K562 (cell line): ENCODE results near the gene GYS1. TPM values are rescaled to one million over a fixed set of nuclear protein-coding genes. Genes with fewer than 3 reads are reported as not detected.

Experiments used
- GATAD2A ChIP-seq: fragments of 450-650 bp; IDR thresholded peaks from 2 replicates; pipeline ENCODE4 v1.6.1; 2017
- KLF16 ChIP-seq: IDR thresholded peaks from 2 replicates; pipeline ENCODE4 v1.6.1; 2016; ENCODE audit warnings: antibody characterized with exemption
- LARP7 ChIP-seq: fragments of 450-650 bp; IDR thresholded peaks from 2 replicates; pipeline ENCODE4 v1.6.1; 2016
- MECOM ChIP-seq: fragments of 250-450 bp; sonication (Bioruptor Pico); IDR thresholded peaks from 2 replicates; pipeline ENCODE4 v1.8.0; 2022; ENCODE audit warnings: inconsistent platforms
- SIN3B ChIP-seq: fragments of 450-650 bp; IDR thresholded peaks from 2 replicates; pipeline ENCODE4 v1.6.1; 2017; ENCODE audit warnings: low read depth, mild to moderate bottlenecking, moderate library complexity
- ZEB2 ChIP-seq: fragments of 450-650 bp; IDR thresholded peaks from 2 replicates; pipeline ENCODE4 v1.6.1; 2016
- ZNF507 ChIP-seq: conservative IDR thresholded peaks from 2 replicates; pipeline ENCODE4 v1.6.1; 2017; ENCODE audit warnings: missing genetic modification characterization, missing compliant biosample characterization
- polyA plus RNA-seq, 8 experiments: library from polyadenylated mRNA; depleted of rRNA in 4 of 8; stranded (reverse) in 5 of 8; unstranded in 3 of 8; fragments of >200 nt; fragmentation: Nextera tagmentation in 2 of 8; fragmentation: Illumina TruSeq in 1 of 8; extraction: Ambion mirVana in 2 of 8; extraction: Trizol in 1 of 8; gene quantifications; 2 replicates each; pipeline versions ENCODE4 v1.2.1 to v1.2.3, GENCODE V29; 2011 to 2014; ENCODE audit warnings: inconsistent platforms in 1 of 8, missing spikeins in 1 of 8
- total RNA-seq, 7 experiments: library from RNA; depleted of rRNA in 6 of 7; stranded (reverse); fragments of >200 nt in 6 of 7; fragmentation: Illumina TruSeq in 2 of 7; extraction: Trizol in 2 of 7; gene quantifications; 2 replicates each; pipeline versions ENCODE4 v1.2.1 to v1.2.3, GENCODE V29; 2011 to 2021; ENCODE audit warnings: low replicate concordance in 1 of 7
- TF ChIP-seq, protein P1 (sequence below), 2 experiments: fragments of 450-650 bp; formaldehyde crosslinking in 1 of 2; IDR thresholded peaks; 2 replicates each; pipeline versions ENCODE4 v1.4.0 to v1.6.1; 2014 to 2020; ENCODE audit warnings: mild to moderate bottlenecking in 2 of 2, borderline replicate concordance in 1 of 2, low read depth in 1 of 2
- TF ChIP-seq, protein P2 (sequence below): sonication (generic); formaldehyde crosslinking; IDR thresholded peaks from 2 replicates; pipeline ENCODE4 v1.8.0; 2022; ENCODE audit warnings: mild to moderate bottlenecking, missing genetic modification reagents
- TF ChIP-seq, protein P3 (sequence below): sonication (generic); formaldehyde crosslinking; IDR thresholded peaks from 2 replicates; pipeline ENCODE4 v1.8.0; 2022; ENCODE audit warnings: missing genetic modification reagents, mild to moderate bottlenecking, moderate library complexity, borderline replicate concordance
- TF ChIP-seq, protein P4 (sequence below): fragments of 250-450 bp; sonication (Bioruptor Pico); IDR thresholded peaks from 2 replicates; pipeline ENCODE4 v1.6.1; 2021; ENCODE audit warnings: mild to moderate bottlenecking
- TF ChIP-seq, protein P5 (sequence below): fragments of 450-650 bp; formaldehyde crosslinking; IDR thresholded peaks from 2 replicates; pipeline ENCODE4 v1.4.0; 2022; ENCODE audit warnings: missing genetic modification characterization

GYS1 gene
- total and polyA plus RNA-seq, 9 of the 15 experiments (the other 6 are each of a cell fraction or from before 2014, with no cell fraction given), result 1.9 to 31.1 (median 15.2) TPM

DNA sequence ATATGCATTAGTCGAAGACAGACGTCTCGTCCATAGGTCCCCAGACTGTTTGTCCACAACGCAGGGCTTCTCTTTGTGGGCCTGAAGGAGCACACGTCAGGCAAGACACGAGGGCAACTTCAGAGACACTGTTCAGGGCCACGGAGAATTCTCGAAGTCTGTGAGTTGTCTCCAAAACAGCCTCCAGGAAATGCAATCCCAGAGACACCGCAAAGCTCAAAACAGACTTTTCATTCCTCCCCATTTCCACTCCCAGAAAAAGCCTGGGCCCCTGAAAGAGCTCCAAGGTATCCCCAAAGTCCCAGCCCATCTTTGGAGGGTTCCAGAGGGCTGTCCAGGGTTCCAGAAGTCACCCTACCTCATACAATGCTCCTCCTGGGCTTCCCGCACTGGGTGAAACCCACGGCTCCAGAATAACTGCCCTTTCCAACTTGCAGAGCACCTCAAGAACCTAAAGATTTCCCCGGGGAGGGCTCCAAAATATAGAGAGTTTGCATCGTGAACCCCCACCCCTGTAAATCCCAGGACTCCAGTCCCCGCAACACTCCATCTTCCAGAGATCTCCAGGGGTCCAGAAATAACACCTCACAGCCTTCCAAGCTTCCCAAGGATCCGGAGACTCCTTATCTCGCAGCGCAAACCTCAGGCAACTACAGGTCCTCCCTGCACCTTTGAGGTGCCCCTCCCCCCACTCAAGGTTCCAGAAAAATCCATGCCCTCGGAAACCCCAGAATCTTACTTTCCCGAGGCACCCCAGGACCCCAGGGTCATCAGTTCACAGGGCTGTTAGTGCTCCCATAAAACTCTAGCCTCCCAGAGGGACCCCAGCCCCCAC is 28.7 kb downstream of the GYS1 start (continued):
- TF ChIP-seq SIN3B (0 out of 2 replicates have a peak, but pooled peaks have one; percentile 8), ZNF507 (tag) (no peak), GATAD2A (no peak), MECOM (CRISPR knock-in tag) (no peak), LARP7 (0 out of 2 replicates have a peak, but pooled peaks have one; percentile 57), KLF16 (0 out of 2 replicates have a peak, but pooled peaks have one; percentile 16), ZEB2 (peak; percentile 48; the same call in 1 of the 2 replicates)
- TF ChIP-seq, protein P1, sequence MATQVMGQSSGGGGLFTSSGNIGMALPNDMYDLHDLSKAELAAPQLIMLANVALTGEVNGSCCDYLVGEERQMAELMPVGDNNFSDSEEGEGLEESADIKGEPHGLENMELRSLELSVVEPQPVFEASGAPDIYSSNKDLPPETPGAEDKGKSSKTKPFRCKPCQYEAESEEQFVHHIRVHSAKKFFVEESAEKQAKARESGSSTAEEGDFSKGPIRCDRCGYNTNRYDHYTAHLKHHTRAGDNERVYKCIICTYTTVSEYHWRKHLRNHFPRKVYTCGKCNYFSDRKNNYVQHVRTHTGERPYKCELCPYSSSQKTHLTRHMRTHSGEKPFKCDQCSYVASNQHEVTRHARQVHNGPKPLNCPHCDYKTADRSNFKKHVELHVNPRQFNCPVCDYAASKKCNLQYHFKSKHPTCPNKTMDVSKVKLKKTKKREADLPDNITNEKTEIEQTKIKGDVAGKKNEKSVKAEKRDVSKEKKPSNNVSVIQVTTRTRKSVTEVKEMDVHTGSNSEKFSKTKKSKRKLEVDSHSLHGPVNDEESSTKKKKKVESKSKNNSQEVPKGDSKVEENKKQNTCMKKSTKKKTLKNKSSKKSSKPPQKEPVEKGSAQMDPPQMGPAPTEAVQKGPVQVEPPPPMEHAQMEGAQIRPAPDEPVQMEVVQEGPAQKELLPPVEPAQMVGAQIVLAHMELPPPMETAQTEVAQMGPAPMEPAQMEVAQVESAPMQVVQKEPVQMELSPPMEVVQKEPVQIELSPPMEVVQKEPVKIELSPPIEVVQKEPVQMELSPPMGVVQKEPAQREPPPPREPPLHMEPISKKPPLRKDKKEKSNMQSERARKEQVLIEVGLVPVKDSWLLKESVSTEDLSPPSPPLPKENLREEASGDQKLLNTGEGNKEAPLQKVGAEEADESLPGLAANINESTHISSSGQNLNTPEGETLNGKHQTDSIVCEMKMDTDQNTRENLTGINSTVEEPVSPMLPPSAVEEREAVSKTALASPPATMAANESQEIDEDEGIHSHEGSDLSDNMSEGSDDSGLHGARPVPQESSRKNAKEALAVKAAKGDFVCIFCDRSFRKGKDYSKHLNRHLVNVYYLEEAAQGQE (IDR thresholded peaks at IDR 0.05; ENCODE audit: borderline replicate concordance), result no peak
- TF ChIP-seq, protein P1 (CRISPR knock-in tag; IDR thresholded peaks at IDR 0.05; ENCODE audit: low read depth), result no peak
- TF ChIP-seq, protein P2, sequence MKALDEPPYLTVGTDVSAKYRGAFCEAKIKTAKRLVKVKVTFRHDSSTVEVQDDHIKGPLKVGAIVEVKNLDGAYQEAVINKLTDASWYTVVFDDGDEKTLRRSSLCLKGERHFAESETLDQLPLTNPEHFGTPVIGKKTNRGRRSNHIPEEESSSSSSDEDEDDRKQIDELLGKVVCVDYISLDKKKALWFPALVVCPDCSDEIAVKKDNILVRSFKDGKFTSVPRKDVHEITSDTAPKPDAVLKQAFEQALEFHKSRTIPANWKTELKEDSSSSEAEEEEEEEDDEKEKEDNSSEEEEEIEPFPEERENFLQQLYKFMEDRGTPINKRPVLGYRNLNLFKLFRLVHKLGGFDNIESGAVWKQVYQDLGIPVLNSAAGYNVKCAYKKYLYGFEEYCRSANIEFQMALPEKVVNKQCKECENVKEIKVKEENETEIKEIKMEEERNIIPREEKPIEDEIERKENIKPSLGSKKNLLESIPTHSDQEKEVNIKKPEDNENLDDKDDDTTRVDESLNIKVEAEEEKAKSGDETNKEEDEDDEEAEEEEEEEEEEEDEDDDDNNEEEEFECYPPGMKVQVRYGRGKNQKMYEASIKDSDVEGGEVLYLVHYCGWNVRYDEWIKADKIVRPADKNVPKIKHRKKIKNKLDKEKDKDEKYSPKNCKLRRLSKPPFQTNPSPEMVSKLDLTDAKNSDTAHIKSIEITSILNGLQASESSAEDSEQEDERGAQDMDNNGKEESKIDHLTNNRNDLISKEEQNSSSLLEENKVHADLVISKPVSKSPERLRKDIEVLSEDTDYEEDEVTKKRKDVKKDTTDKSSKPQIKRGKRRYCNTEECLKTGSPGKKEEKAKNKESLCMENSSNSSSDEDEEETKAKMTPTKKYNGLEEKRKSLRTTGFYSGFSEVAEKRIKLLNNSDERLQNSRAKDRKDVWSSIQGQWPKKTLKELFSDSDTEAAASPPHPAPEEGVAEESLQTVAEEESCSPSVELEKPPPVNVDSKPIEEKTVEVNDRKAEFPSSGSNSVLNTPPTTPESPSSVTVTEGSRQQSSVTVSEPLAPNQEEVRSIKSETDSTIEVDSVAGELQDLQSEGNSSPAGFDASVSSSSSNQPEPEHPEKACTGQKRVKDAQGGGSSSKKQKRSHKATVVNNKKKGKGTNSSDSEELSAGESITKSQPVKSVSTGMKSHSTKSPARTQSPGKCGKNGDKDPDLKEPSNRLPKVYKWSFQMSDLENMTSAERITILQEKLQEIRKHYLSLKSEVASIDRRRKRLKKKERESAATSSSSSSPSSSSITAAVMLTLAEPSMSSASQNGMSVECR, result peak; percentile 13; the same call in 1 of the 2 replicates
- TF ChIP-seq, protein P3, sequence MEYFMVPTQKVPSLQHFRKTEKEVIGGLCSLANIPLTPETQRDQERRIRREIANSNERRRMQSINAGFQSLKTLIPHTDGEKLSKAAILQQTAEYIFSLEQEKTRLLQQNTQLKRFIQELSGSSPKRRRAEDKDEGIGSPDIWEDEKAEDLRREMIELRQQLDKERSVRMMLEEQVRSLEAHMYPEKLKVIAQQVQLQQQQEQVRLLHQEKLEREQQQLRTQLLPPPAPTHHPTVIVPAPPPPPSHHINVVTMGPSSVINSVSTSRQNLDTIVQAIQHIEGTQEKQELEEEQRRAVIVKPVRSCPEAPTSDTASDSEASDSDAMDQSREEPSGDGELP (CRISPR knock-in tag), result no peak
- TF ChIP-seq, protein P4, sequence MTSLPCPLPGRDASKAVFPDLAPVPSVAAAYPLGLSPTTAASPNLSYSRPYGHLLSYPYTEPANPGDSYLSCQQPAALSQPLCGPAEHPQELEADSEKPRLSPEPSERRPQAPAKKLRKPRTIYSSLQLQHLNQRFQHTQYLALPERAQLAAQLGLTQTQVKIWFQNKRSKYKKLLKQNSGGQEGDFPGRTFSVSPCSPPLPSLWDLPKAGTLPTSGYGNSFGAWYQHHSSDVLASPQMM, result no peak
- TF ChIP-seq, protein P5, sequence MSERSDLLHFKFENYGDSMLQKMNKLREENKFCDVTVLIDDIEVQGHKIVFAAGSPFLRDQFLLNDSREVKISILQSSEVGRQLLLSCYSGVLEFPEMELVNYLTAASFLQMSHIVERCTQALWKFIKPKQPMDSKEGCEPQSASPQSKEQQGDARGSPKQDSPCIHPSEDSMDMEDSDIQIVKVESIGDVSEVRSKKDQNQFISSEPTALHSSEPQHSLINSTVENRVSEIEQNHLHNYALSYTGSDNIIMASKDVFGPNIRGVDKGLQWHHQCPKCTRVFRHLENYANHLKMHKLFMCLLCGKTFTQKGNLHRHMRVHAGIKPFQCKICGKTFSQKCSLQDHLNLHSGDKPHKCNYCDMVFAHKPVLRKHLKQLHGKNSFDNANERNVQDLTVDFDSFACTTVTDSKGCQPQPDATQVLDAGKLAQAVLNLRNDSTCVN (CRISPR knock-in tag), result no peak
